Neural progenitor cell (in vitro differentiated cells): ENCODE results near the gene CTNNA3. TPM values are rescaled to one million over a fixed set of nuclear protein-coding genes. Genes with fewer than 3 reads are reported as not detected.

Source experiments
- DNase-seq: peaks from one replicate; pipeline ENCODE4 v3.0.0-alpha.2; 2016; ENCODE audit warnings: low spot score
- H2AFZ ChIP-seq: fragments of 200-600 bp; sonication (generic); replicated peaks from 2 replicates; pipeline ENCODE4 v1.6.1; 2016; ENCODE audit warnings: antibody characterized with exemption
- H3F3A ChIP-seq: fragments of 200-600 bp; sonication (generic); 2 replicates; pipeline ENCODE4 v1.6.1; 2016; ENCODE audit warnings: antibody characterized with exemption, low read depth
- H3K27ac ChIP-seq: fragments of 200-600 bp; sonication (generic); 2 replicates; pipeline ENCODE4 v1.5.1; 2016; ENCODE audit warnings: mild to moderate bottlenecking
- H3K27me3 ChIP-seq: fragments of 200-600 bp; sonication (generic); 2 replicates; pipeline ENCODE4 v1.6.1; 2016; ENCODE audit warnings: mild to moderate bottlenecking, moderate library complexity
- H3K36me3 ChIP-seq: fragments of 200-600 bp; sonication (generic); 2 replicates; pipeline ENCODE4 v1.5.1; 2016
- H3K4me1 ChIP-seq: fragments of 200-600 bp; sonication (generic); 2 replicates; pipeline ENCODE4 v1.6.1; 2016; ENCODE audit warnings: mixed run types
- H3K4me2 ChIP-seq: fragments of 200-600 bp; sonication (generic); 2 replicates; pipeline ENCODE4 v1.6.1; 2016
- H3K4me3 ChIP-seq: fragments of 200-600 bp; sonication (generic); 2 replicates; pipeline ENCODE4 v1.5.1; 2016
- H3K79me2 ChIP-seq: fragments of 200-600 bp; sonication (generic); 2 replicates; pipeline ENCODE4 v1.6.1; 2016; ENCODE audit warnings: low read depth
- H3K9ac ChIP-seq: fragments of 200-600 bp; sonication (generic); 2 replicates; pipeline ENCODE4 v1.6.1; 2016
- H3K9me3 ChIP-seq: fragments of 200-600 bp; sonication (generic); 2 replicates; pipeline ENCODE4 v1.5.1; 2016; ENCODE audit warnings: low read depth
- H4K20me1 ChIP-seq: fragments of 200-600 bp; sonication (generic); 2 replicates; pipeline ENCODE4 v1.6.1; 2016; ENCODE audit warnings: low read depth
- H3K27ac Mint-ChIP-seq: 3 replicates; pipeline ENCODE4 v1.8.0; 2021; ENCODE audit warnings: mixed read lengths
- H3K27me3 Mint-ChIP-seq: 2 replicates; pipeline ENCODE4 v1.8.0; 2022; ENCODE audit warnings: low read depth, mild to moderate bottlenecking, inconsistent platforms, moderate library complexity, mixed read lengths; ENCODE audit not compliant: insufficient read depth
- H3K36me3 Mint-ChIP-seq: 3 replicates; pipeline ENCODE4 v1.8.0; 2021; ENCODE audit warnings: mixed read lengths
- H3K4me1 Mint-ChIP-seq: 3 replicates; pipeline ENCODE4 v1.8.0; 2021; ENCODE audit warnings: mixed read lengths
- H3K4me3 Mint-ChIP-seq: 3 replicates; pipeline ENCODE4 v1.8.0; 2021; ENCODE audit warnings: mild to moderate bottlenecking, moderate library complexity, mixed read lengths
- H3K9me3 Mint-ChIP-seq: 3 replicates; pipeline ENCODE4 v1.8.0; 2020; ENCODE audit warnings: mixed read lengths
- EZH2 ChIP-seq: fragments of 200-600 bp; sonication (generic); IDR thresholded peaks from 2 replicates; pipeline ENCODE4 v1.6.1; 2017; ENCODE audit warnings: antibody characterized with exemption, mild to moderate bottlenecking, moderate library complexity
- EZH2phosphoT487 ChIP-seq: fragments of 200-600 bp; sonication (generic); IDR thresholded peaks from 2 replicates; pipeline ENCODE4 v1.6.1; 2017; ENCODE audit warnings: antibody characterized with exemption
- total RNA-seq: library from RNA; depleted of rRNA; stranded (reverse); fragments of >200 nt; gene quantifications from 2 replicates; pipeline ENCODE4 v1.2.3, GENCODE V29; 2015; ENCODE audit warnings: low replicate concordance
- TF ChIP-seq, protein P1 (sequence below): fragments of 200-600 bp; sonication (generic); IDR thresholded peaks from 2 replicates; pipeline ENCODE4 v1.5.1; 2017; ENCODE audit warnings: antibody characterized with exemption, mild to moderate bottlenecking

Gene CTNNA3
- total RNA-seq, 1 donor from 2014 or later, result 12.9 TPM

- H3K4me1 Mint-ChIP-seq, result peaks cover 11% of the 10 kb centered on the region
Measured at GRCh38 chr10:67521546-67521945, 174.4 kb downstream of the CTNNA3 start.

GRCh38 chr10:67520924-67521520, 175.0 kb downstream of the CTNNA3 start:
- DNase-seq, result peak; percentile 73
- Mint-ChIP-seq H3K27me3 (peaks cover 3% of the 10 kb centered on the region), H3K27ac (no peak overlapping the region), H3K4me1 (peaks cover 11% of the 10 kb centered on the region), H3K36me3 (no peaks in the 10 kb centered on the region), H3K4me3 (no peak overlapping the region), H3K9me3 (no peaks in the 10 kb centered on the region)
- no peak overlapping the region for H3K27ac ChIP-seq
- no peak overlapping the region for H3K9ac ChIP-seq
- H4K20me1 ChIP-seq, result no peaks in the 10 kb centered on the region
- H3K4me3 ChIP-seq, result no peak overlapping the region
- H3K4me2 ChIP-seq, result no peak overlapping the region
- no peaks in the 10 kb centered on the region for H3K9me3 ChIP-seq
- no peaks in the 10 kb centered on the region for H3K36me3 ChIP-seq
- no peaks in the 10 kb centered on the region for H3K4me1 ChIP-seq
- H3K79me2 ChIP-seq, result no peaks in the 10 kb centered on the region
- no peaks in the 10 kb centered on the region for H3F3A ChIP-seq
- H3K27me3 ChIP-seq, result no peaks in the 10 kb centered on the region
- peak overlapping the region; percentile 35 for H2AFZ ChIP-seq
- TF ChIP-seq EZH2phosphoT487 (no peak), EZH2 (no peak)
- TF ChIP-seq, protein P1, sequence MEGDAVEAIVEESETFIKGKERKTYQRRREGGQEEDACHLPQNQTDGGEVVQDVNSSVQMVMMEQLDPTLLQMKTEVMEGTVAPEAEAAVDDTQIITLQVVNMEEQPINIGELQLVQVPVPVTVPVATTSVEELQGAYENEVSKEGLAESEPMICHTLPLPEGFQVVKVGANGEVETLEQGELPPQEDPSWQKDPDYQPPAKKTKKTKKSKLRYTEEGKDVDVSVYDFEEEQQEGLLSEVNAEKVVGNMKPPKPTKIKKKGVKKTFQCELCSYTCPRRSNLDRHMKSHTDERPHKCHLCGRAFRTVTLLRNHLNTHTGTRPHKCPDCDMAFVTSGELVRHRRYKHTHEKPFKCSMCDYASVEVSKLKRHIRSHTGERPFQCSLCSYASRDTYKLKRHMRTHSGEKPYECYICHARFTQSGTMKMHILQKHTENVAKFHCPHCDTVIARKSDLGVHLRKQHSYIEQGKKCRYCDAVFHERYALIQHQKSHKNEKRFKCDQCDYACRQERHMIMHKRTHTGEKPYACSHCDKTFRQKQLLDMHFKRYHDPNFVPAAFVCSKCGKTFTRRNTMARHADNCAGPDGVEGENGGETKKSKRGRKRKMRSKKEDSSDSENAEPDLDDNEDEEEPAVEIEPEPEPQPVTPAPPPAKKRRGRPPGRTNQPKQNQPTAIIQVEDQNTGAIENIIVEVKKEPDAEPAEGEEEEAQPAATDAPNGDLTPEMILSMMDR, result peak; percentile 93

More at GRCh38 chr10:67521546-67521945, 174.4 kb downstream of the CTNNA3 start:
- DNase-seq, result no peak
- Mint-ChIP-seq H3K36me3 (no peaks in the 10 kb centered on the region), H3K27me3 (peaks cover 2% of the 10 kb centered on the region), H3K27ac (no peak overlapping the region), H3K4me3 (no peak overlapping the region), H3K9me3 (no peaks in the 10 kb centered on the region)
- H3K4me3 ChIP-seq, result no peak overlapping the region
- no peaks in the 10 kb centered on the region for H3K36me3 ChIP-seq
- no peak overlapping the region for H3K27ac ChIP-seq
- peak overlapping the region; percentile 35 for H2AFZ ChIP-seq
- no peaks in the 10 kb centered on the region for H3K27me3 ChIP-seq
- TF ChIP-seq EZH2, result no peak
- TF ChIP-seq EZH2phosphoT487, result no peak
- TF ChIP-seq, protein P1, result no peak
- no peaks in the 10 kb centered on the region for H3K79me2 ChIP-seq
- H3K9ac ChIP-seq, result no peak overlapping the region
- H3K9me3 ChIP-seq, result no peaks in the 10 kb centered on the region
- H4K20me1 ChIP-seq, result no peaks in the 10 kb centered on the region
- no peaks in the 10 kb centered on the region for H3K4me1 ChIP-seq
- no peak overlapping the region for H3K4me2 ChIP-seq
- H3F3A ChIP-seq, result no peaks in the 10 kb centered on the region

DNA sequence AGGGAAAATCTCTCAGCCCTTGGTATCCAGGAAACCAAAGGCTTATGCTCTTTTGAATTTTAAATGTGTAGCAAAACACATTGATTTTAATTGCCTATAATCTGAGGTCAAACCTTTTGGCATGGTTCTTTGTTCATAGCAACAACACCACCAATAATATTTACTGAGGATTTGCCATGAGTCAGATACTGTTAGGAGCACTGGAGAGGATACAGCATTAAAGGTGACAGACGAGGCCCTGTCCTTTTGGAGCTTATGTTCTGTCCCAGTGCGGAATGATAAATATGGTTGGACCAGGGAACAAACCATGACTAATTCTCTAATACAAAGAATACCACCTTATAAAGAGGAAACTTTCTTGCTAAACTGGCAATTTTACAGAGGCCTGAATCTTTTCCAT, 176.6 kb downstream of the CTNNA3 start:
- peak overlapping the region; percentile 68 for H3K27ac Mint-ChIP-seq

More for the DNA sequence above, 176.6 kb downstream of the CTNNA3 start:
- no peaks in the 10 kb centered on the region for H4K20me1 ChIP-seq
- Mint-ChIP-seq H3K9me3 (no peaks in the 10 kb centered on the region), H3K36me3 (no peaks in the 10 kb centered on the region), H3K27me3 (peaks cover 3% of the 10 kb centered on the region), H3K4me3 (no peak overlapping the region), H3K4me1 (peaks cover 11% of the 10 kb centered on the region)
- H2AFZ ChIP-seq, result no peak overlapping the region
- no peaks in the 10 kb centered on the region for H3K4me1 ChIP-seq
- H3K27me3 ChIP-seq, result no peaks in the 10 kb centered on the region
- H3K9ac ChIP-seq, result no peak overlapping the region
- no peaks in the 10 kb centered on the region for H3K9me3 ChIP-seq
- no peaks in the 10 kb centered on the region for H3K79me2 ChIP-seq
- no peaks in the 10 kb centered on the region for H3K36me3 ChIP-seq
- TF ChIP-seq EZH2phosphoT487 (no peak), EZH2 (no peak)
- TF ChIP-seq, protein P1, result no peak
- DNase-seq, result no peak
- no peak overlapping the region for H3K4me2 ChIP-seq
- H3K4me3 ChIP-seq, result no peak overlapping the region
- no peak overlapping the region for H3K27ac ChIP-seq
- no peaks in the 10 kb centered on the region for H3F3A ChIP-seq
